NCI-H146 treated with DMSO at 0.1 percent for 48 hours (cell line): ENCODE measurements around the gene UNC45A.
A peak's percentile ranks its signal among the peaks of the same experiment; 100 is the strongest.
"Not testable (repeated sequence)": the region's sequence is repeated elsewhere in the genome, so short reads cannot be mapped to it uniquely, and the experiment has no call there.

Experiments used
- DNase-seq: peaks from one replicate; lab custom pipeline; 2025; ENCODE audit not compliant: unreplicated experiment; lab: John Stamatoyannopoulos, UW

Gene UNC45A

DNA sequence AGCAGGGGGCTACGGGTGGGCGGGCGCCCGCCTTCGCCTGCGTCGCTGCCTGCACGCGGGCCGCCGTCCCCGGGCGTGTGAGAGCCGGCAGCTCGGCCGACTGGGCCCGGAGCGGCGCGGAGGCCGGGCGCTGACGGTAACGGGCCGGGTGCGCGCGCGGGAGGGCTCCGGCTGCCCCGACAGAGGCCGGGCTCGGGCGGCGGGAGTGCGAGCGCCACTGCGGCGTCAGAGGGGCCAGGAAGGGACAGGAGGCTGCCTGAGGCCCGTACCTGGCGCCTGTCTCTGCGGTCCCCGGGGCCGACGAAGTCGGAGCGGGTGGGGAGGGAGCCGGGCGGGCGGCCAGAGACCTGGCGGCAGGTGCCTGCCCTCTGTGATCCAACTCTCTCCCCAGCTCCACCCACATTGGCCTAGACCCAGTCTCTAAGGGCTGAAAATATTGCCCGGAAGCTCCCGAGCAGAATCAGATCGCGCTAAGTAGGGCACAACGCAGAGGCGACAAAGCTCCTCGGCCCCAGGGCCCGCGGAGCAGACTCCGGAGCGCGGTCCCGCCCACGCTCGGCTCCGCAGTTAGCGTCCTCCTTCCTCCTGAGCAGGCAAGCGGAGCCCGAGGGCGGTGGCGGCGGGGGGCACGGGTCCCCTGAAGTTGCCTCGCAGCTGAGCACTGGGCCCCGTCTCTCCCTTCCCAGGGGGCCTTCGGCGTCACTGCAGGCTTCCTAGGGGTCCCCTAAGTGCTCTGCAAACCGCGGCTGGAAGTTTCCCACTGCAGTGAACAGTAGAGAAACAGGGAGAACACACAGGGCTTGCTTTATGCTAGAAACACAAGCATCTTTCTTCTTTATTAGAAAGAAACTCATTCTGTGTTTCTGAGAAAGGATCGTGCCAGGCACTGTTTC lies 32.0 kb upstream of the UNC45A start, which contains the start of gene MAN2A2:
Gene MAN2A2 (plus strand): TSS at position 463 of the 893 bp plus-strand sequence. CDS start 906 bp downstream, outside the sequence.
- peak; percentile 24 for DNase-seq

GRCh38 chr15:90903733-90904536 lies 31.1 kb upstream of the UNC45A start:
- DNase-seq = no peak

DNA sequence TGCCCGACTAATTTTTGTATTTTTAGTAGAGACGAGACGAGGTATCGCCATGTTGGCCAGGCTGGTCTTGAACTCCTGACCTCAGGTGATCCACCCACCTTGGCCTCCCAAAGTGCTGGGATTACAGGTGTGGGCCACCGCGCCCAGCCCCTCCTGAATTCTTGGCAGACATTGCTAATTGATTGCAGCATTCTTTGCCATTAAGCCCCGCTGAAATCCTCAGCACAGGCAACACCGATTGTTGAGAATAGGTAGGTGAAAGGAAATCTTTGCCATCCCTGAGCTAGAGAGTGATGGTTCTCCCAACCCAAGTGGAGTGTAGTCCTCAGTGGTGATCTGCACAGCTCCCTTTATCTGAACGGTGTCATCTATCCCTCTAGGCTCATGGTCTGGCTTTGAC lies 30.3 kb upstream of the UNC45A start:
- DNase-seq = no peak

DNA sequence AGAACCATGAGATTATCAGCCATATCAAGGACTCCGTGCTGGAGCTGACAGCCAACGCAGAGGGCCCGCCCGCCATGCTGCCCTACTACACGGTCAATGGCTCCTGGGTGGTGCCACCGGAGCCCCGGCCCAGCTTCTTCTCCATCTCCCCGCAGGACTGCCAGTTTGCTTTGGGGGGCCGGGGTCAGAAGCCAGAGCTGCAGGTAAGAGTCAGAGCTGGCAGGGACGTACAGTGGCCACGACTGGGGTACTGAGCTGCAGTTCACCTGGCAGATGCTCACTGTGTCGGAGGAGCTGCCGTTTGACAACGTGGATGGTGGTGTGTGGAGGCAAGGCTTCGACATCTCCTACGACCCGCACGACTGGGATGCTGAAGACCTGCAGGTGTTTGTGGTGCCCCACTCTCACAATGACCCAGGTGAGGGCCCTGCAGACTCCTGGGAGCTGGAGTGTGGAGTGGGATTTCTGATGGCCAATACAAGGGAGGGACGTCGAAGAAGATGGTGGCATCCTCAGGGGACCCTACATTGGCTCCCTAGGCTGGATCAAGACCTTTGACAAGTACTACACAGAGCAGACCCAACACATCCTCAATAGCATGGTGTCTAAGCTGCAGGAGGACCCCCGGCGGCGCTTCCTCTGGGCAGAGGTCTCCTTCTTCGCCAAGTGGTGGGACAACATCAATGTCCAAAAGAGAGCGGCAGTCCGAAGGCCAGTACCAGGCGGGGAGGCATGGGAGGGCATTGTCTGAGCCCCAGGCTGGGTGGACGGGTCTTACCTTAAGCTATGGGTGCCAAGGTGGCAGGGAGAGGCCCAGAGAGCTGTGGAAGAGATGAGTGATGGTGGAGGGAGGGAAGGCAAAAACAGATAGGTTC lies 29.5 kb upstream of the UNC45A start:
- no peak for DNase-seq

DNA sequence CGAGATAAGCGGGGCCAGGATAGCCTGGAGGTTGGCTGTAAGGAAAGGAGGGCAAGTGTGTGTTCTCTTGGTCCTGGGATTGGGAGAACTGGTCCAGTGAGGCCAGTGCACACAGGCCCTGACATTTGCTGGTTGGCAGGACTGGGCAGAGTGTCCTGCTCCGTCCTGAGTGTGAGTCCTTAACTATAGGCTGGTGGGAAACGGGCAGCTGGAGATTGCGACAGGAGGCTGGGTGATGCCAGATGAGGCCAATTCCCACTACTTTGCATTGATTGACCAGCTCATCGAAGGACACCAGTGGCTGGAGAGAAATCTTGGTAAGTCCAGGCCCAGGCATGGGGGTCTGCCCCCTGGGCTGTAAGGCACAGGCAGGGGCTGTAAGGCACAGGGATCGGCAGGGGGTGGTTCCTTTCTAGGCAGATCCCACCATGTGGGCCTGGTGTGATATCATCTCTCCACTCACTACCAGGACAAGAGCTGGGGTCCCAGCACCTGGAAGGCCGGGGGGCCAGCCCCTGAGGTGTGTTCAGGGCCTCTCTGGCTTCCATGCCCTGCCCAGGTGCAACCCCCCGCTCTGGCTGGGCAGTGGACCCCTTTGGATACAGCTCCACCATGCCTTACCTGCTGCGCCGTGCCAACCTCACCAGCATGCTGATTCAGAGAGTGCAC lies 28.8 kb upstream of the UNC45A start:
- DNase-seq = no peak

DNA sequence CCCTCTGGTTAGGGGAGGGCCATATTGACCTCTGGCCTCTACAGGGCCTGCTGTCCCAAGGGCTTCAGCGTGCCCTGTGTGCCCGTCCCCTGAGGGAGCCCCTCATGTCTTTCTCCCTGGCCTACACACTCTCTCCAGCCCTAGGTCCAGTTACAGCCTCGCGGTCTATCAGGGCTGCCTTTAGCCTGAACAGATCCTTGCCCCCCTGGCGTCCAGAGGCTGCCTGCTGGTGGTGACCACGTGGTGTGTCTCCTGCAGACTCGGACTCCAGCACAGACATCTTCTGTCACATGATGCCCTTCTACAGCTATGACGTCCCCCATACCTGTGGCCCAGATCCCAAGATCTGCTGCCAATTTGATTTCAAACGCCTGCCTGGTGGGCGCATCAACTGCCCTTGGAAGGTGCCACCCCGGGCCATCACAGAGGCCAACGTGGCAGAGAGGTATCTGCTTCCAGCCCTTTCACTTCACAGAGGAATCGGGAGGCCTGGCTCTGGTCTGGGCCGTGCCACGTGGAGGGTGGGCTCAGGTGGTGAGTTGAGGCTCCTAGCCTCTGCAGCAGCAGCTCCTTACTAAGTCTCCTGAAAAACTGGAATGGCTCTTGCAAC lies 27.9 kb upstream of the UNC45A start:
- no peak for DNase-seq

DNA sequence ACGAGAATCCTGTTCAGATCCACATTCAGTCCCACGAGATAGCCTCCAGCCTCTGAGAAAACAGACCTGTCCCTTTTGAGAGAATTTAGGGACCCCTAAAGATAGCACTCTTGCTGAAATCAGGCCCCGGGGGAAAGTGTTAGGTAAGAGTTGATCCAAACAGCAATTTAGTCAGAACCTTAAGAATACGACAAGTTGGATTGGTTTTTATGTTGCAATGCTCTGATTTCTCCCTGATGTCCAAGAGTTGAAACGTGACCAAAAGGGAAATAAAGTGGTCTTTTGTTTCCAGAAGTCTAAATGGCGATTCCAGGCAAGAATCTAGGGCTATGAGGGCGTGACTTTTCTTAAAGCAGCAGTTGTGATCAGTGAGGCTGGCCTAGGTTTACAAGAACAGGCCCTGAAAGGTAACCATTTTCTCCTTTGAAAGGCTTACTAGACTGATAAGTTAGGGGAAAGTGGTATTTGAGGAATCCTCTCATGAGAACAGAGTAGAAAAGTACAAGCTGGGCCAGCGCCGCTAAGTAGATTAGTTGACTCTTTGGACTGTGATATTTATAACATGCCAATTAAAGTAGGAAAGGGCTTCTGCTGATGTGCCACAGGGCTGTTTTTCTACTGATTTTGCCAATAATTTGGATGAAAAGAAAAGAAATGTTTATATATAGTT lies 27.1 kb upstream of the UNC45A start:
- DNase-seq = no peak

- DNase-seq = not testable (repeated sequence)
Observed at GRCh38 chr15:90909449-90909848, 25.6 kb upstream of the UNC45A start.

- DNase-seq = no peak
Observed at GRCh38 chr15:90909976-90910375, 25.1 kb upstream of the UNC45A start.

DNA sequence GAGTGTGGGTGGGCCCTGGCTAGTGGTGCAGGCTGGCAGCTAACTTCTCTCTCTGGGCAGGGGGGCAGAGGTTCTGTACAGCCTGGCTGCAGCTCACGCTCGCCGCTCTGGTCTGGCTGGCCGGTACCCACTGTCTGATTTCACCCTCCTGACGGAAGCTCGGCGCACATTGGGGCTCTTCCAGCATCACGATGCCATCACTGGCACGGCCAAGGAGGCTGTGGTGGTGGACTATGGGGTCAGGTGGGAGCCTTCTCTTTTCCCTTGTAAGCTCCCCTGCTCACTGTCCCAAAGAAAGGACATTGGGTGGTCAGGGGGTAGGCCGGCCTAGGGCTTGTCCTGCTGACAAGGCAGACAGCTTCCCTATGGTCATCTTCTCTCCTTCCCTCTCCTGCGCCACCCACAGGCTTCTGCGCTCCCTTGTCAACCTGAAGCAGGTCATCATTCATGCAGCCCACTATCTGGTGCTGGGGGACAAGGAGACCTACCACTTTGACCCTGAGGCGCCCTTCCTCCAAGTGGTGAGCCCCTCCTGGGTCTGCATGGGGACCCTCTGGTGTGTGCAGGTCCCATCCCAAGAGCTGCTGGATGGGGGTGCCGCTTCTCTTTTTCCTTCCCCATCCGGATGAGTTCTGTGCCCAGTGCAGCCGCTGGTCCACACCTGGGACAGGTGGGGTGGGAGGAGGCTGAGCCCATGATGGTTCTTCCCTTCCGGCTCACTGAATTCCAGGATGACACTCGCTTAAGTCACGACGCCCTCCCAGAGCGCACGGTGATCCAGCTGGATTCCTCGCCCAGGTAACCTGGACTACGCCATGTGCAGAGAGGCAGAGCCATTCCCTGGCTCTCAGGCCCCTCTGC lies 24.4 kb upstream of the UNC45A start:
- DNase-seq = no peak

- DNase-seq = no peak
Observed at GRCh38 chr15:90911302-90911623, 23.8 kb upstream of the UNC45A start.

- no peak for DNase-seq
Observed at GRCh38 chr15:90911906-90912769, 22.9 kb upstream of the UNC45A start.

DNA sequence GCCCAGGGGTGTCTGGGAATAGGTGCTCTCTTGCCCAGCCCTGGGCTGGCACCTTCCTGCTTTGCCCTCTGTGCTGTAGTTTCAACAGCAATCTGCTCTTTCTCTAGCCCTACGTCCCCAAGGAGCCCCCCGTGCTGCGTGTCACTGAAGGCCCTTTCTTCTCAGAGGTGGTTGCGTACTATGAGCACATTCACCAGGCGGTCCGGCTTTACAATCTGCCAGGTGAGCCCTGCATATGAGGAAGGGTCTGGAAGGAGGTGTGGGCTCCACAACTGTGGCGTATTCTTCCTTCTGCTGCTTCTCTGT lies 22.4 kb upstream of the UNC45A start:
- no peak for DNase-seq

- DNase-seq = no peak
Observed at GRCh38 chr15:90913398-90913944, 21.6 kb upstream of the UNC45A start.

GRCh38 chr15:90914305-90915080 lies 20.6 kb upstream of the UNC45A start:
- no peak for DNase-seq

- DNase-seq = no peak
Observed at GRCh38 chr15:90915216-90915807, 19.8 kb upstream of the UNC45A start.
